ENCODE data around the gene SHISAL1.
"Not testable (repeated sequence)": the region's sequence is repeated elsewhere in the genome, so short reads cannot be mapped to it uniquely, and the experiment has no call there.

SHISAL1 gene

DNA sequence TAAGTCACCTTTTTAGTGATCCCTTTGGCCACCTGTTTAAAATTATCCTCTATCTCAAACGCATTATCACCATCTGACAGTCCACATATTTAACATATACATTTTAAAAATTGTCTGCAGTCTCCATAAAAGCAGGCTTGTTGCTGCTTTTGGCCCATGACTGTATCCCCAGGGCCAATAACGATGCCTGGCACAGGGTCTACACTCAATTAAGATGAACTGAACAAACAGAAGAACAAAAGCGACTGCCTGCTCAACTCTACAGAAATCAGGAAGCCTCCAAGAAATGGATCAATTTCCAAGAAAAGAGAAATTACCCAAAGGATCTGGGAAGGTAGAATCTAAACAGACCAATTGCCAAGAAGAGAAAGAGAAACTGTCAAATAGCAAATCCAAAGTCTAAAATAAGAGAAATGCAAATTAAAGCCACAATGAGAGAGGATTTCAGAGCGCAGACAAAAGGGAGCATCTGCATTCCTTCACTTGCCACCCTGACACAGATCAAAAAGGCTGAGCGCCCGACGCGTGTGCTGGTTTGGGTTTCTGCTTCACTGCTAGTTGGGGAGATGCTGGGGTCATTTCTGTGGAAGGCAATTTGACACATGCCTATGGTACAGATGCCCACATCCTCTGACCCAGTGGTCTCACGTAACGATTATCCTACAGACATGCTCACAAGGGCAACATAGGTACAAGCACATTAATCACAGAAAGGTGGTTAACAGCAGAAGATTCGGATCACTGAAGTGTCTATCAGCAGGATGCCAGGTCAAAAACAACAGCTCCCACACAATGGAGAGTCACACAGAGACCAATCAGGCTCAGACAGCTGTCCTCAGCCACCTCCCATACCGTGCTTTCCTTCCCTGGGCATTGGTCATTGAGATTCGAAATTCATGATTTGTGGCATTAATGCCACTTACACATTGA is 55.9 kb downstream of the SHISAL1 start:
- no peak for DNase-seq

DNA sequence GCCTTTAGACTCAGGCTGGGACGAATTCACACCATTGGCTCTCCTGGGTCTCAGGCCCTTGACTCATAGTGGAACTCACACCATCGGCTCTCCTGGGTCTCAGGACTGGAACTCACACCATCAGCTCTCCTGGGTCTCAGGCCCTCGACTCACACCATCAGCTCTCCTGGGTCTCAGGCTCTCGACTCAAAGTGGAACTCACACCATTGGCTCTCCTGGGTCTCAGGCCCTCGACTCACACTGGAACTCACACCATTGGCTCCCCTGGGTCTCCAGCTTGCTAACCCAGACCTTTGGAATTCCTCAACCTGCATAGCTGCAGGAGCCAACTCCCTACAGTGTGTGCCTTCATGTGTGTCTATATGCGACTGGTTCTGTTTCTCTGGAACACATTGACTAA is 56.7 kb downstream of the SHISAL1 start:
- DNase-seq, result no peak

DNA sequence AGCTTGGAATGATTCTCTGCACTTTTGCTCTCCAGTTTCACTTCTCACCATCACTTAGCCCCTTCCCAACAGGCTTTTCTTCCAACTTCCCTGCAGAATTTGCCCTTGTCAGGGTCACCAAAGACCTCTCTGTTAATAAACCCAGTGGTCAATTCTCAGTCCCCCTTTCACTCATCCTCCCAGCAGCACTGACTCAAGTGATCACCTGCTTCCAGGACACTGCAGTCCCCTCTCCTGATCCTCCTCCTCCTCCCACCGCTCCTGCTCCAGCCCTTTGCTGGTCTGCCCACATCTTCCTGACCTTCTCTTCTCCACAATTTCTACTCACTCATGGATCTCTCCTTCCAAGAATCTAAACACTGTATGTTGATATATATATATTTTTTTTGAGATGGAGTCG is 57.9 kb downstream of the SHISAL1 start:
- DNase-seq, result no peak

DNA sequence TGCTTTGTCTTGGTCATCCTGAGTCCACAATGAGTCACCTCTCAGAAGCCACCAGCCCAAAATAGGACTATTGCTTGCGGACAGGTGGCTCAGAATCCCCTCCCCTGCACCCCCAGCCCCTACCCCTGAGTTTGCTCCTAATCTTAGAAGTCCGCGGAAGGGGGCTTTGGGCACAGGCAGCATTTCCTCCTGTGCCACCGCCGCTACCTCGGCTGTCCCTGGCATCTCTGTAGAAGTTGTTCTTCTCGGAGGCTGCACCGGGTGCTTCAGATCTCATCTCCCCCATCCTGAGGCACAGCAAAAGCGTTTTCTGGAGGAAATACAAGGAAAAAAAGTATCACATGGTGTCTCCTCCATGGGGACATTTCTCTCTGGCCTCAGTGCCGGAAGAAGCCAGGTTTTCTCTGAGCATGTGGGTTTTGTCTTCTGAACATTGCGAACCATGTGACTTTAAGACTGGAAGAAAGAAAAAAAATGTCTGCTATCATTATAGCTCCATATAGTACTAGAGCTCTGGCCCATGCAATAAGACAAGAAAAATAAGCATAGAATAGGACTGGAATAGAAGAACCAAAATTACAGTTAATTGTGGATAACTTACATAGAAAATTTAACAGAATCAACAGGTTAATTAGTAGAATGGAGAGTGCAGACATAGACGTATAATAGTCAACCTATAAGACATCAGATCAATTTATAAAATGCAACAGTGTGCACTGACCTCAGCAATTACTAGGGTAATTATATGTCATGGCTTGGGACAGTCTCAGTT is 63.2 kb downstream of the SHISAL1 start:
- no peak for DNase-seq

DNA sequence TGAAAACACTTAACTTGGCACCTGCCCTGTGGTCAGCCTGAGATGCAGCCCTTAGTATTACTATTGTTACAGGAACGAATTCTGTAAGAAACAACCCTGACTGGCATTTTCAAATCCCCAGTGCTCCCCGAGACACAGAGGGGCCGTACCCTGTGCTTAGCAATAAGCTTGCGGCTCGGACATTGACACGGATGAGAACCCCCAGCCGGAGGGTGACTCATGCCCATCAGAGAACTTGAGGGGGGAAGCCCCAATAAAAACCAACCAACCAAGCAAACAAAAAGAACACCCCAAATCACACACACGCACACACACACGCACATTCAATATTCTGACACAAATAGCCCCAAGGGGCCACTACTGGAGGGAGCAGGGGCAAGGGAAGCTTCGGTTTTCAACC is 63.8 kb downstream of the SHISAL1 start:
- DNase-seq, result no peak

DNA sequence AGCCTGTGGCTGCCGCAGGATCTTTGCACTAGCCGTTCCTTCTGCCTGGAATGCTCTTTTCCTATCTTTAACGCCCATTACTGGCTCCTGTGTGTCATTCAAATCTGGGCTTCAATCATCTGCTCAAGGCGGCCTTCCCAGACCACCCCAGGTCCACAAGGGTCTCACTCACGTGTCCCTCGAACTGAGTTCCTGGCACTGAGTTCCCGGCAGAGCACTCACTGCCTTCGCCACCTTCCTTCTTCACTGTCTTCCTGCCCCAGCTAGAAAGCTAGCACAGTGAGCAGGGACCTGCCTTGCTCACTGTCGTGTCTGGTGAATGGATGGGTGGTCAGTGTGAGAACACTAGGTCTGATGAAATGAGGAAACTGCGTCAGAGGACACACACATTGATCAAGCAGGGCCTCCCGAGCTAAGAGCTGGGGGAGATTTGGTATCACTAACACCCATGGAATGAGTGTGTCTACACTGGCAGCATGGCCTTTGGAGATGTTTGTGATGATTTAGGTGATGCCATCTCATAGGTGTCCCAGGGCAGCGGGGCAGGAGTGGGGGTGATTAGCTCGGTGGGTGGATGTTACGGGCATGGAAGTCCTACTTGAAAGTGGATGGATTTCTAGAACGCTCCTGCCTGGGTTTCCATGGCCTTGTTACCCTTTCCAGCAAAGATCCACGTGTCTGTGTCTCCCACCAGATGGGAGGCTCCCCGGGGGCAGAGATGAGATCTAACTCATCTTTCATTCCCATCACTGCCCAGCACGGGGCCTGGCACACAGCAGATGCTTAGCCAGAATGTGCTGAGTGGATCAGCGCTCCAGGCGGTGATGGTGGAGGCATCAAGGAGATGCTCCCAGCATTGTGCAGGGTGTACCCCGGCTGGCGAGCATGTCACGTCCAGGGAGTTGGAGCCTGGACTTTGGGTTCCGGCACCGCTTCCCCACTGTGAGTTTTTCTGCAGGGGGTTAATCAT is 64.5 kb downstream of the SHISAL1 start:
- DNase-seq, result no peak

DNA sequence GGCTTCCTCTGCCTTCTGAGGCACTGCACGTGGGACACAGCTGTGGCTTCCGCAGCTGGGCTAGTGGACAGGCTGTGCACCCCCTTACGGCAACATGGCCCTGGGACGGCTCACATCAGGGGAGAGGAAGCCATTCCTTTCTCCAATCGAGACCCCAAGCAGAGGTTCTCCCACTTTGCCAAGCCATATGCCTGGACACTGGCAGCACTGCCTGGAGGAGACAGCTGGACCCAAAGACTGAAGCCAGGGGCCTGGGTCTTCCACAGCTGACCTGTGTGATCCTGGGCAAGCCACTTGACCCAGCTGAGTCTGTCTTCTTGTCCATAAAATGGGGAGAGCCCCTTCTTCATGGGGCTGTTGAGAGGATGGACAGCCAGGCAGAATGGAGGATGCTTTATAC is 65.4 kb downstream of the SHISAL1 start:
- DNase-seq, result no peak

DNA sequence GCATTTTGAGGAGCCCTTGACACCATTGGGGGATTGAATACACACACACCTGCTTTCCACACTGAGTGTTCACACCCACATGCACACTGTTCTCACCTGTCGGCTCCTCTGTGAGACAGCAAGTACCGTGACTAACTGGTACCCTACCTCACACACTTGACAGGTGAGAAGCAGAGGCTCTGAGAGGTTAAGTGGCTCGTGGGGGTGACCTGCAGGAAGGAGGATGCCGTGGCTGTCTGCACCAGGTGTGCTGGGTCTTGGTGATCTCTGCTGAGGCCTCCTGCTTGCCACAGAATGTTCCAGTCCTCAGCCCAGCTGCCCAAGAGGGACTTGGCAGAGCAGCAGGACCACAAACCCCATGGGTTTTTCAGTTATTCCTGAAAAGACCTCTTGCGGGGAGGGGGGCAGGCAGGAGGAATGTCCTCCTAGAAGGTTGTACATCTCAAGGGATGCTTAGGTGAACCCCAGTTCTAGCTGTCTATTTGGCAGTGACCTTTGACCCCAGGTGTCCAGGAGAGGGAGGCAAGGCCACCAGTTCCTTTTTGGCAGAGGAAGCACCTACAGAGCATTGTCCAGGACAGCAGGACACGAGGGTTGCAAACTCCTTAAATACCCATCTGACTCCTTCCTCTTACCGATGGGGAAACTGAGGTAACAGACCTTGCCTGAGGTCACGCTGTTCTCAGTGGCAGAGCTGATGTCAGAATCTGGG is 66.0 kb downstream of the SHISAL1 start:
- DNase-seq, result no peak

DNA sequence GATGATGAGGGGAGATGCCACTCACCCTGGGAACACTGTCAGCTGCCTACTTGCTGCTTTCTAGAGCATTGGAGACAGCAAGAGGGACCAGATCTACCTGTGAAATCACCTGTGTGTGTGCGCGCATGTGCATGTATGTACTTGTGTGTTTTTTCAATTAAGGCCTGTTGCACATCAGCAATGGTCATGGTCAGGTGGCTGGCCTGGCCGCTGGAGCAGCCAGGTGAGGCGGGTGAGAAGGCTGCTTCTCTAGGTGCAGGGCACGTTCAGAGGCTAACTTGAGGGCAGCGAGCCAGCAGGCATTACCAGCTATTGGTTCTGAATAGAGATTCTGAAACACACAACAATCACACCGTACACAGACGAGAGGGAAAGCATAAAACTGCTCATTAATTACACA is 66.9 kb downstream of the SHISAL1 start:
- no peak for DNase-seq

DNA sequence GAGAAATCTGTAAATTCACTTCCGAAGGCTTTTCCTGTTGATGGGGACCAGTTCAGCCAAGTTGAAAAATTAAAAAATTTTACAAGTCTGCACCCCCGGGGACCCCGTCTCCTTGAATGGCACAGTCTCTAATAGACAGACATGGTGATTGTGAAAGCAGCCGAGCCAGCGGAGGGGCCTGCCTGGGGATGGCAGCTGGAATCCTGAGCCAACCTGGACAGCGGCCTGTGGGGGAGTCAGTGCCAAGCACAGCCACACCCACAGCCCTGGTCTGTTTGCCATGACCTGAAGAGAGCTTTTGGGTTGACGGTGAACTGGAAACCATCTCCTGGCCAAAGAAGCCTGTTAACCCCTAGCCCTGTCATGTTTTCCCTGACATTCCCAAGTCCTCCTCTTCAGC is 67.3 kb downstream of the SHISAL1 start:
- no peak for DNase-seq

DNA sequence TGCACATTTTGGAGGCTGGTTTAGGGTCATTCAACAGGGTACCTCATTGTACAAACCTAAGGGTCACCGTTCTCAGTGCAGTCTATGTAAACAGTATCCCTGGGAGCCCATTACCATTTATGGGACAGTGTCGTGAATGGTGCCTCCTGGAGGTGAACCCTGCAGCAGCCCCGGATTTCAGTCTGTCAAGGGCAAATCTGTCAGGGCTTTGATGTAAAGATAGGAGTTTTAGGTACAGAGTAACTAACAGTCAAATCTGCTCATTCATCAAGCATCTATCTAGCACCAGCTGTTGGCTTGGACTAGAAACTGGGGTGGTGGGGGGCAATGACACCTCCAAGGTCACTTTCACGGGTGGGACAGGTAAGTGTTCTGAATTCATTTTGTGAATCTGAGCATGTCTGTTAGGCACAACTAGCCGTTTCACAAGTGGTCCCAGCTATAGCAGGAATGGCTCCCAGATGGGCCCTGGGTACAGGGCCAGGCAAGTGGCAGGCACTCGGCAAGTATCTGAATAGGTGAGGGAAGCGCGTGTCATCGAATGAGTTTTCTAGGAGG is 68.4 kb downstream of the SHISAL1 start:
- DNase-seq, result no peak

DNA sequence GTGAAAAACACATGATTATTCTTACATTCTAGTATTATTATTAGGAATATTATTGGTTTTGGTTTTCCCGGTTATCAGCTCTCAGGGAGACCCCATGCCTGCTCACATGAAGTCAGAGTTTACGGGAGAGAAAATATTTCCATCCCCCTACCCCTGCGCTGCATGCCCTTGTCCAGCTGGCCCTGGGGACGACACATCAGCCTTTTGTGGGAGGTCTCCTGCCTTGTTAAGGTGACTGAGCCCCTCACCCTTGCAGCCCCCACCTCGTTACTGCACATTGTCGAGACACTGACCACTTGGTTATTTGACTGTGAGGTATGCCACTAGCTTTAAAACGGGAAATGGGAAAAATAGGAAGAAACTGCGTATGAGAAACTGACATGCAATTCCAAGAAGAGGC is 69.0 kb downstream of the SHISAL1 start:
- DNase-seq, result no peak

DNA sequence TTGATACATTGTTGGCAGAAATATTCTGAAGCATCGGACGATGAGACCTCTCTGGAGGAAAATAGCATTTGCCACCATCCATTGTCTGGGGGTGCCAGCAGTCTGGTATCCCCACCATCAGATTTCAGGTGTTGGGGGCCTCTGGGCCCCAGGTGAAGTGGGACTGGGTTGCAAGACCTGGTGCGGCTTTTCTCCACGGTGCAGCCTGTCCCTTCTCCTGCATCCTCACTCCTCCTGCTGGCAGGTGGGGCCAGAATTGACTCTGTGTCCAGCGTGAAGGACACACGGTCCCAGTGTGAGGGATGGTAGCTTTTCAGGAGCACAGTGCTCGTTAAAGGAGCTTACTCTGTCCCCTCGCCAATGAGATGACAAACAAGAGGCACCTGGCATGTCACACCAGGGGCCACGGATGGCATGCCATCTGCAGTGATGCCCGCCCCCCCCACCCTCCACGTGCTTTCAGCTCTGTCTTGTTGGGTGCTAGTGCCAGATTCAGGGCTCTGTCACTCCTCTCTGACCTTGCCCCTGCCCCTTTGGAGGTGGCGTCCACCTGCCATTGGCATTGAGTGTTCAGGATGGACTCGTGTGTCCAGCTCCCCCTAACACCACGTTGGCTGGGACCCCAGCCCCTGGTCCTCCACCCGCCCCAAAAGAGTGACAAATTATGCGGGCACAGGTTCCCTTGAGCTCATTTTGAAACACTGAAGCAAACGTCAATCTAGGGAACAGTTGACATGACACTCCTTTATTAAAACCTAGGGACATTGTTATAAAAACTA is 69.6 kb downstream of the SHISAL1 start:
- DNase-seq, result no peak

DNA sequence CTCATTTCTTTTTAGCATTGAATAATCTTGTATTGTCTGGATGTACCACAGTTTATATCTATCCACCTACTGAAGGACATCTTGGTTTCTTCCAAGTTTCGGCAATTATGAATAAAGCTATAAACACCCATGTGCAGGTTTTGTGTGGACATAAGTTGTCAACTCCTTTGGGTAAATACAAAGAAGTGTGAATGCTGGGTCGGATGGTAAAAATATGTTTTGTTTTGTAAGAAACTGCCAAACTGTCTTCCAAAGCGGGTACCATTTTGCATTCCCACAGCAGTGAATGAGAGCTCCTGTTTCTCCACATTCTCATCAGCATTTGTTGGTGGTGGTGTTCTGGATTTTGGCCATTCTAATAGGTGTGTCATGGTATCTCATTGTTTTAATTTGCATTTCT is 71.6 kb downstream of the SHISAL1 start:
- not testable (repeated sequence) for DNase-seq

DNA sequence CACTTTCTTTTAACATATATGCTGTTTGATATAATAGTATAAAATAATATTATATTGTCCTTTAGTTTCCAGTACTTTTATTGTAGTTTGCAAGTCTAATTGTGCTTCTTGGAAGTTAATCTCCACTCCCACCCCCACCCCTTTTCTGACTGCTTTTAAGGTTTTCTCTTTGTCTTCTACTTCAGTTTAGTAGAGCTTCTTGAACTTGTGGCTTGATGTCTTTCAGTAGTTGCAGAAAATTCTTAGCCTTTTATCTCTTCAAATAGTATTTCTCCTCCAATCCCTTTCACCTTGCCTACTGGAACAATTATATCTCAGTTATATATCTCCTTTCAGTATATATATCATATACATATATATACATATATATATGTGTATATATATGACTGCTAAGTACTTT is 75.5 kb downstream of the SHISAL1 start:
- DNase-seq, result no peak

DNA sequence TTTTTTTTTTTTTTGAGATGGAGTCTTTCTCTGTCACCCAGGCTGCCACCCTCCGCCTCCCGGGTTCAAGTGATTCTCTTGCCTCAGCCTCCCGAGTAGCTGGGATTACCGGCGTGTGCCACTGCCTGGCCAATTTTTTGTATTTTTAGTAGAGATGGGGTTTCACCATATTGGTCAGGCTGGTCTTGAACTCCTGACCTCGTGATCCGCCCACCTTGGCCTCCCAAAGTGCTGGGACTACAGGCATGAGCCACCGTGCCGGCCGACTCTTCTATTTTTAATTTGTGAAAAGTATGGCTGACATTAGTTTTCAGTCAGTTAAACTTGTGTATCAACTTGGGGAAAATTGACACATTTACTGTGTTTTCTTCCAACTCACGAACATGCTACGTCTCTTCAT is 78.4 kb downstream of the SHISAL1 start:
- DNase-seq, result not testable (repeated sequence)

DNA sequence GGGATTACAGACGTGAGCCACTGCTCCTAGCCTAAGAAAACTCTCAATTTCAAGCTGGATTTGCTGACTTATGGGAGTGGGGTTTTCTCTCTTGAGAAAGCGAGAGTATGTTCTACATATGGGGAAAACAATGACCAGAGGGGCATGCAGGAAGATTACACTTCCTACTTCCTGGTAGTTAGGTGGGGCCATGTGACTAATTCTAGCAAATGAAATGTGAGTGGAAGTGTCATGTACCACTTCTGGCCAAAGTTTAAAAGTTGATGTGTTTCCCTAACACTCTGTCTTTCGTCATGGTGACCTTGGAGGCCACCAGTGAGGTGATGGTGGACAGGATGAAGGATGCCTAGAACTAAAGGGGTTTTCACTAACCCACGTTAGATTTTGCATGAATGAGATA is 81.5 kb downstream of the SHISAL1 start:
- no peak for DNase-seq

DNA sequence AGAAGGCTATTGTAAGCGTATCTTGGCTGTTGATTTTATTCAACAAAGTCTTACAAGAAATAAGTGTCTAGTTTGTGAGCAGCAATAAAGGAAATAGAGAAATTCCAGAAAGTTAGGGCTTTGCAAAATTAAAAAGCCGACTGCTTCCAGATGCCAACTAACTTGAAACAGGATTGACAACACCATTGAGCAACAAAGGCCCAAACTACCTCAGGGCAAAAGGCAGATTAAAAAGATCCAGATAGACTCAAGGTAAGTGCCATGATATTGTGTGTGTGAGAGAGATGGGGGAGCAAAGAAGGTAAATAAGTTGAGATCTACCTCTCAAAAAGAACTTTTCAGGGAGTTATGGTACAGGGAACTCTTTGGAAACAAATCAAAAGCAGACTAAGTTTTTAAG is 82.9 kb downstream of the SHISAL1 start:
- DNase-seq, result no peak

DNA sequence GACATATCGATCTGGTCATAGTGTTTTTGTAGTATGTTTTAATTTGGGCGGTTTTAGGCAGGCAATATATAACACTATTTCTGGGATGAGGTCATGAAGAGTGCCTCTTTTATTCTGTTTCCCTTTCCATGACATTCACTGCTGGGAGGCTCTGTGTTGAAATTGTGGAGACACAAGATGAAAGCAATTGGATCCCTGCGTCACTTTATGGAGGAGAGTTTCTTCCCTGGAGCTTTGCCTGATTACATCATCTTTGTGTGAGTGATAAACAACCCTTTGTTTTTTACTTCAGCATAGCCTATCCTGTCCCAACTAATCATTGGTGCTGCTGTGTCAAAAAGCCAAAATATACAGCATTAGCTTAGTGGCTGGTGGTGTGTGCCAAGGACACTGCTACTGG is 83.4 kb downstream of the SHISAL1 start:
- DNase-seq, result no peak

DNA sequence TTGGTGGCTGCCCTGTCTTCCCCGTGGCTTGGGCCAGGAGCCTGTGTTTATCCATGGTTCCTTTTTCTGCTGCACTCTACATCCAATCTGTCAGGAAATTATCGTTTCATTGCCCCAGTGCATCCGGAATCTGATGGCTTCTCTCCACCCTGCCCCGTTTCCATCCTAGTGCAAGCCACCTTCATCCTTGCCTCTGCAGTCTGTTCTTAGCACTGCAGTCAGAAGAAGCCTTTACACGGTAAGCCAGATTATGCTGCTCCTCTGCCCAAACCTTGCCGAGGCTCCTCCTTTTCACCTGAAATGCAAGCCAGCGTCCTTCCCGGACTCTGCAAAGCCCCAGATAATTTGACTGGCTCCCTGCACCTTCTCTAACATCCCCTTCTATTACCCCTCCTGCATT is 86.9 kb downstream of the SHISAL1 start:
- DNase-seq, result no peak

DNA sequence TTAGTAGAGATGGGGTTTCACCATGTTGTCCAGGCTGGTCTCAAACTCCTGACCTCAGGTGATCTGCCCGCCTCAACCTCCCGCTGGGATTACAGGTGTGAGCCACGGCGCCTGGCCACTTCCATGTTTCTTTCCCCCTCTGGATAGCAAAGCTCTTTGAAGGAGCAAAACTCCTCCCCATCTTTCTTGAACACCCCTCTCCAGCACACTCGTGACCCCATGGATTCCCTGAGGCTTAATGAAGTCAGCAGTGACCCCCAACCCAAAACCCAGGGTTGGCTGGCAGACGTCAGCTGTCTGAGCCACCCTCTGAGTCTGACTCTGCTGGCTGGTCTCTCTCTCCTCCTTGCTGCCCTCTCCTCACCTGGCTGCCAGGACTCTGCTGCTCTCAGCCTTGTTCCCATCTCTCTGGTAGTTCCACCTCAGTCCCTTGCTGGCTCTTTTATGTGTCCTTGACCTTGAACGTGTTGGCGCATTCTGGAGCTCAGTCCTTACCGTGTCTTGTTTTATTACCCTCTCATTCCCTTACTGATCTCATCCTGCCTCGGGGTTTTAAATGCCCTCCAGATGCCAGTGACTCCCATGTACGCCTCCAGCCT is 87.6 kb downstream of the SHISAL1 start:
- no peak for DNase-seq

All from SIG-M5 (cell line).